ENCODE data around the gene OXER1.
"Not testable (repeated sequence)": the region's sequence is repeated elsewhere in the genome, so short reads cannot be mapped to it uniquely, and the experiment has no call there.

Gene OXER1

GRCh38 chr2:42747422-42747821 lies 16.5 kb downstream of the OXER1 start:
- no peak for DNase-seq

DNA sequence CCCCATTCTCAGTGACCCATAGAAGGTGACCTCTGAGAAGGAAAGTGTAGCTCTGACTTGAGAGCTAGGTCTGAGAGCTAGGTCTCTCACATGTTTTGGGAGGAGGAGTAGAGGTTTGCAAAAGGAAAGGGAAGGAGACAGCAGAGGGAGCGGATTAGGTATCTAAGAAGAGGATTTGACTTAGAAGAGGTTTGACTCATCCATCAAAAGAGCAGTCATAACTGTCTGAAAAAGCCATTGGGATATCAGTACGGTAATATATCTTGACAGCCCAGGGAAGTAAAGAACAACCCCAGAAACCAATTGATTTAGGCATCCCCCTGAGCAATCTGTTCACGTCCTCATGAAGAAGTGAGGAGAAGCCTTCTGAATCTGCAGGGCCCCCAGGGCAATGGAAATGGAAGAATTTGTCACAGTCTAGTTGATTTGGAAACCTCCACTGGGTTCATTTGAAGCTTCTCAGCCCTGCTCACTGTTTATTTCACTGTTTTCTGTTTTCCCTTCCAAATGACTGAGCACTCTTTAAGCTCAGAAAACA lies 19.3 kb downstream of the OXER1 start:
- no peak for DNase-seq

DNA sequence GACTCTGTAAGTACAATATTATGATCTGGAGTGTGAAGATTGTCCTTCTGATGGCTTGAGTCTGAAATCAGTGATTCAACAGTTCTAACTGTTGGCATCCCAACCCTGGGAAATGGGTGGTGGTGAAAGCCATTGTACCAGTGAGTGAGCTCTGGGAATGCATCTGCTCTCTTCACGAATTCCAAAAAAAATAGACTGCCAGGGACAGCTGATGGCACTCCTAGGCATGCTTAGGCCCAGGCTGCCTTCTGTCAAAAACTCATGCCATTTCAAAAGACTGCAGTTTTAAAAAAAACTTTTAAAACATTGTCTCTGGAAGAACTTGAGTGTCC lies 20.3 kb downstream of the OXER1 start:
- no peak for DNase-seq

DNA sequence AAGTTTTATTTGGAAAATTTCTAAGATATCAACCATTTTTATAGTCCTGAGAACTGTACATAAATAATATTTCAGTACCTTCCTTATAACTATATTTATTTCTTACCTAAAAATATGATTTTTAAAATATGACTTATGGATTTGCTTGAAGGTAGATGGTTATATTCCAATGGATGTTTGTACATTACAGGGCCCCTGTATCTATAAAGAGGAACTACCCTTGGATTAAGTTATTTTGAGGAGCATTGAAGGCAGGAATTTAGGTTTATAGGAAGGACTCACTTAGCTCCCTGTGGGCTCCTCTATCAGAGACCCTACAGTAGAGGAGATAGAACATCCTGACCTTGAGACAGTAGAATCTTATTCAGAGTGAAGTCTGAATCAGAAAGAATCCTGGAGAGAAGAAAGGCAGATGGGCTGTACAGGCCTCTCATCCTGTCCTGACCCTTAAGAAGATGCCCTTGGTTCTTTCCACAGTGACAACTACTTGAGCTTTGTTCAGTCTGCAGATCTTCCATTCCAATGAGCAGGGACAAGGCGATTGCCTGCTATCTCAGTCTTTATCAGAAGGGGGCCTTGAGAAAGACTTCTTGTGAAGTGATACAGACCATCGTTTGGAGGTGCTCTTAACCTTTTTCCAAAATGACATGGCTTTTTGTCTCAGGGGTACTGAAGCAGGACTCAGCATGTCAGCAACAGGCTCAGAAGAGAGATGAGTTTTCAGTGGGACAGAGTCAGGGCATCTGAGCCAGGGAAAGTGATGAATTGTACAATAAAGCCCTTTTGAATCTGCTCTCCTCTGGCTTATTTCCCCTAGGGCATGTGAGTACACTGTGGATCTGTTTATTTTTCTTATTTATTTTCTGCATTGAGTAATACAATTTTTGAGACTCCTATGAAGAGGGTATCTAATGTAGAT lies 20.9 kb downstream of the OXER1 start:
- DNase-seq, result no peak

- DNase-seq, result no peak
Observed at GRCh38 chr2:42741140-42741539, 22.8 kb downstream of the OXER1 start.

- no peak for DNase-seq
Observed at GRCh38 chr2:42736598-42737322, 27.2 kb downstream of the OXER1 start.

- no peak for DNase-seq
Observed at GRCh38 chr2:42733852-42734251, 30.1 kb downstream of the OXER1 start.

DNA sequence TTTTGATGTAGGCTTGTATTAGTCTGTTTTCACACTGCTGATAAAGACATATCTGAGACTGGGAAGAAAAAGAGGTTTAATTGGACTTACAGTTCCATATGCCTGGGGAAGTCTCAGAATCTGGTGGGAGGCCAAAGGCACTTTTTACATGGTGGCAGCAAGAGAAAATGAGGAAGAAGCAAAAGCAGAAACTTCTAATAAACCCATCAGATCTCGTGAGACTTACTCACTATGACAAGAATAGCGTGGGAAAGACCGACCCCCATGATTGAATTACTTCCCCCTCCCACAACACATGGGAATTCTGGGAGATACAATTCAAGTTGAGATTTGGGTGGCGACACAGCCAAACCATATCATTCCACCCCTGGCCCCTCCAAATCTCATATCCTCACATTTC lies 32.6 kb downstream of the OXER1 start:
- DNase-seq, result not testable (repeated sequence)

- no peak for DNase-seq
Observed at GRCh38 chr2:42726680-42727079, 37.3 kb downstream of the OXER1 start.

DNA sequence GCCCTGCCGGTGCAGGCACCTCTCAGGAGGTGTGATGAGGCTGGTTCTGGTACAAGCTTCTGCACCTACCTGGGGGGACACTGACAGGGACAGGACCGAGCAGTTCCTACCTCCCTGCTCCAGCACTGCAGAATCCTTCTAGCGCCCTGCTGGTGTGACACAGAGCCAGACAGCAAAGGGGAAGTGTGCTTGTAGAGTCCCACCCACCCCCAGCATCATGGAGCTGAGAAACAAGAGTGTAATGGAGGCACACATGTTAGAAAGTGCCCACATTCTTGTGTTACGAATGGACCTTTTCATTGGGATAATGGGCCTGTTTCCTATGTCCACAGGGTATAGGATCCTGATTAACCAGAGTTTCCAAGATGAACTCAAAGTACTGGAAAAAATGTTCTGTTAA lies 38.3 kb downstream of the OXER1 start:
- DNase-seq, result peak; percentile 9

- no peak for DNase-seq
Observed at GRCh38 chr2:42724886-42725285, 39.0 kb downstream of the OXER1 start.

- no peak for DNase-seq
Observed at GRCh38 chr2:42723465-42723864, 40.5 kb downstream of the OXER1 start.

GRCh38 chr2:42722320-42723190 lies 41.4 kb downstream of the OXER1 start:
- DNase-seq, result peak; percentile 13

DNA sequence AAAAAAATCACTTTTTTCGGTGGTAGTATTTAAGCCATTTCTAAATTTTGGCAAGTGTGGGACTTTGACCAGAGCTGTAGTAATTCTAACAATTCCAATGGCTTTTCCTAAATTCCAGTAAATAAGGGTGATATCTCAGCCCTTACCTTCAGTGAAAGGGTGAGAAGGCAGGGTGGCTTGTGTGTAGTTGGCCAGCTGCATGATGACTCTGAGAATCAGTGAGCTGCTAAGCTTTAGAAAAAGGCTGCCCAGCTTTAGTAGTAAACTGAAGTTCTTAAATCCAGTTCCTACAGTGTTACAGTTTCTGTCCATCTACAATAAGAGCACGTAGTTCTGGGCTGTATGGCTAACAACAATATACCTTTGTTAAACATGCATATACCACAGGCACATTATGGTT lies 42.0 kb downstream of the OXER1 start:
- DNase-seq, result no peak

DNA sequence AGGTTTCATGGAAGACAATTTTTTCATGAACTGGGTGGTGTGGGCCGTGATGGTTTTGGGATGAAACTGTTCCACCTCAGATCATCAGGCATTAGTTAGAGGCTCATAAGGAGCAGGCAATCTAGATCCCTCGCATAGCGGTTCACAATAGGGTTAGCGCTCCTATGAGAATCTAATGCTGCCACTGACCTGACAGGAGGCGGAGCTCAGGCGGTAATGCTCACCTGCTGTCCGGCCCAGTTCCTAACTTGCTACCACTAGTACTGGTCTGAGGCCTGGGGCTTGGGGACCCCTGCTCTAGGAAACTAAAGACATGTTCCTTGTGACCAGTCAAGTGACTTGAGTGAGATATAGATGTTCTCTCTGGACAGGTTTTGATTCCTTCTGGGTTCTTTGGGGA lies 49.2 kb downstream of the OXER1 start:
- no peak for DNase-seq

- no peak for DNase-seq
Observed at GRCh38 chr2:42713920-42714319, 50.0 kb downstream of the OXER1 start.

DNA sequence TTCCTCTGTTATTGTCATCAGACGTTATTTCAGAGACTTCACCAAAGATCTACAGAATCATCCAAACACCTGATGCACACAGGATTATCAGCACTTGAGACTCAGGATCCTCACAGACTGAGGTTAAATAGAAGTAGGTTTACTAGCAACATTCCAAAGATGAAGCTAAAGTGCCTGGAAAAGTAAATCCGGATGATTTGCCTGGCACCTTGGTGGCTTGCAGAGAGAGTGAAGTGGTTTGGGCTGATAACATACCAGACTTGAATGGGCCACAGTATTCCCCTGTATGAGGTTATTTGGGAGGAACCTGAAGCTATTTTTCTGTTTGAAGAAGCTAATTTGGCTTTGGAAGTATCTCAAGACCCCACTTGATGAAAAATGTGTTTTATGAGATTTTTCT lies 51.0 kb downstream of the OXER1 start:
- no peak for DNase-seq

All from GDM1 (cell line).